GM21447 (cell line): ENCODE results near the gene GSN.
"Not testable (repeated sequence)": the region's sequence is repeated elsewhere in the genome, so short reads cannot be mapped to it uniquely, and the experiment has no call there.

Experiments
- ATAC-seq: cut with Tn5 transposase; IDR thresholded peaks from one replicate; pipeline ENCODE4 v1.9.1; 2021; ENCODE audit not compliant: unreplicated experiment

GSN gene

DNA sequence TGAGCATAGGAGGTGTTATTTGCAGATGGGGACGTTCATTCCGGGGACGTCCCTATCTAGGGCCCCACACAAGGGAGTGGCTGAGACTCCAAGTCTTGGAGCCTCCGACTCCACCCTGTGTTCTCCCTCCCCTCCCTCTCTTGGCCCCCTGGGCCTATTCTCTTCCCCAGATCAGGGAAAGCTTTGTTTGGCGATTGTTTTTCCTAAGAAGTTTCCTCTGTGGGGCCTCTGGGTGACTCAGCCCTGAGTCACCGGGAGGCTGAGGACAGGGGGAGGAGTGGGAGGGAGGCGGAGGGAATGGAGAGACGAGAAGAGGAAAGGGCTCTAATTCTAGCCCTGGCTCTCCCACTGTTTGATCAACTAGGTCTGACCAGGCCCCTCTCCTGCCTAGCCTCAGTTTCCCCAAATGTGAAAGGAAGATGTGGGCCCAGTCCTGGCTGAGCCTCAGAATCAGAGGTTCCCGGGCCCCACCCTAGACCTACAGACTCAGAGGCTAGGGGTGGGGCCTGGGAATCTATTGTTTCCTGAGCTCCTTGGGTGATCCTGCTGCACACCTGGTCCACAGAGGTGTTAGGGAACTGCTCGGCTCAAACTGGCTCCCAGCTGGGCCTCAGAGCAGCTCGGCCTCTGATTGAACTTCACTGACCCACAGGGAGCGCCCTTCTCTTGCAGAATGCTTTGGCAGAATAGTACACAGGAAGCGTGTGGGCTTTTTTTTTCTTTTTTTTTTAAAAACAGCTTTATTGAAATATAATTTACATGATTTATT lies 19.2 kb downstream of the GSN start:
- no peak for ATAC-seq

DNA sequence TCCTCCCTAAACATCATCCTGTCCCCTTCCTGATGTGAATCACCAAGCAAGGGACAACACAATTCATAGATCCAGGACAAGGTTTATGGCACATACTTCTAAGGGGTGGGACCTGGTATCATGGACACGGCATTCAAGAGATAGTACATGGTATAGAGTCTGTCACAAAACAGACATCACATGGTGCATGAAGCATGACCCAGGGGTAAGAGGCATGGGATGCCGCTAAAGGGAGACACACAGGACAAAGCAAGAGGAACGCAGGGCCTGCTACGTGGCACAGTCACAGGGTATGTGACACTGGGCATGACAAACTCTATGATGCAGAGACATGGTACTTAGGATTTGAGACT lies 20.7 kb downstream of the GSN start:
- ATAC-seq: no peak

DNA sequence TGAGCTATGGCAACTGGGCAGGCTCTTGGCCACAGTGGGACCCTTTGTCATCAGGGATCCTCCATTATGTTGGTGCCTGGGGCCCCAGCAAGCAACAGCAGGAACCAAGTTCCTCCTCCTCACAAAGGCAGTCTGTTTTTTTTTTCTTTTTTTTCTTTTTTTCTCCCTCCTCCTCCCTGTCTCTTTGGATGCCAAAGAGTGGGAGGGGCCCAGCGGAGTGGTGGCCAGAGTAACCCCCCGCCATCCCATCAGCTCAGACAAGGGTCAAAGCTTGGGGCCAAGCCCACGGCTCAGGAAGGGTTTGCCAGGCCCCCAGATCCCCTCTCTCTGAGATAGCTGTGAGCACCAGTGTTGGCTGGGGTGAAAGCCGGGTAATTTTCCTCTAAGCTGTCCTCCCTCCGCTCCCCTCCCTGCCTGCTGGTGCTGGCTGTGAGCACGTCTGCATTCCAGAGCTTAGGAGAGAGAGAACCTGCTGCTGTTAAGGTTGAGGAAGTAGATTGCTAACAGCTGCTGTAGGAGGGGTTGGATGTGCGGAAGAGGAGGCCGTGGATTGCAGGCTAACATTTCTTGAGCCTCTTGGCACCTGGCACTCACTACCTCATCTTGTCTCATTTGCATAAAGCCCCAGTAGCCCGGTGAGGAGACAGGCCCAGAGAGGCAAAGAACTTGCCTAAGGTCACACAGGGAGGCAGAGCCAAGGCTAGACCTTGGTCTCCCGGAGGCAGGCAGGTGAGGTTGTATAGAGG lies 21.2 kb downstream of the GSN start:
- ATAC-seq: no peak

DNA sequence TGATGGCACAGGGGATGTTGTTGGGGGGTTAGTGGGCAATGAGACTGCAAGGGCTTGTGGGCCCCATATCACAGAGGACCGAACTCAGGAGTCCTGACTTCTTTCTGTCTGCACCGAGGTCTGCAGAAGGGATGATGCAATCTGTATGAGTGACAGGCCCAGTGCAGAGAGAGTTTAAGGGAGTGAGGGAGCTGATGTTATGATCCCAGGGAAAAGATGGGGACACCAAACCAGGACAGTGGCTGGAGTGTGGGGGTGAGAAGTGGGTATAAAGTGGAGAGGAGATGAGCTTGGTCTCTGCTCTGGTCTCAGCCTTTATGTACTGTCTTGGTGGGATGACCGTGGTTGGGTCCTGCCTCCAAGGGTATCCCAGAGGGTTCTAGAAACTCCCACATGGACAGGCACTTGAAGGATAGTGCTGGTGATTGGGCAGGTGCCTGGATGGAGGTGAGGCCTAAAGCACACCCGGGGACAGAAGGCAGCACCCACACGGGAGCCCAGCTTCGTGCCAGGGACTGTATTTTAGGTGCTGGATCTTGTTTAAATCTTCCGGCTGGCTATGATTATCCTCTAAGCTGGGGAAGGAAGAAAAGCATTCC lies 21.9 kb downstream of the GSN start:
- ATAC-seq: no peak

DNA sequence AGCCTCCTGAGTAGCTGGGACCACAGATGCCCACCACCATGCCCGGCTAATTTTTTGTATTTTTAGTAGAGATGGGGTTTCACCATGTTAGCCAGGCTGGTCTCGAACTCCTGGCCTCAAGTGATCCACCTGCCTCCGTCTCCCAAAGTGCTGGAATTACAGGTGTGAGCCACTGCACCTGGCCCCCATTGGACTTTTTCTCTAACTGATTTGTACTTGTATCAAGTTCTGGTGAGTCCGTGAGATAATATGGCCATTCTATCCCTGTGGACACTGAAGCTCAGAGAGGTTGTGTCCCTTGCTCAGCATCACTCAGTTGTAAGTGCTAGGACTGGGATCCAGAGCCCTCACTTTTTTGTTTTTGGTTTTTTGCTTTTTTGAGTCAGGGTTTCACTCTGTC lies 23.6 kb downstream of the GSN start:
- not testable (repeated sequence) for ATAC-seq

DNA sequence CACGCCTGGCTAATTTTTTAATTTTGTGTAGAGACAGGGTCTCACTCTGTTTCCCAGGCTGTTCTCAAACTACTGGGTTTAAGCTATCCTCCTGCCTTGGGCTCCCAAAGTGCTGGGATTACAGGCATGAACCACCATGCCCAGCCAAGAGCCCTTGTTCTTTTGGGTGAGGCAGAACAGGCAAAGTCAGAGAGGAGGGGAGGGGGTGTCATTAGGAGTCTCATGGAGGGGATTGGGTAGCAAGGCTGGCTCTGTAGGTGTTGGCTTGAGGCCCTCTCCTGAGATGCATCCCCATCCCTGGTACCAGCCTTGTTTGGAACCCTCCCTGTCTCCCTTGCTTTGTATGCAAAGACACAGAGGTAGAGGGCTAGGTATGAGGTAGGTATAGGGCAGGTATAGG lies 24.1 kb downstream of the GSN start:
- no peak for ATAC-seq

DNA sequence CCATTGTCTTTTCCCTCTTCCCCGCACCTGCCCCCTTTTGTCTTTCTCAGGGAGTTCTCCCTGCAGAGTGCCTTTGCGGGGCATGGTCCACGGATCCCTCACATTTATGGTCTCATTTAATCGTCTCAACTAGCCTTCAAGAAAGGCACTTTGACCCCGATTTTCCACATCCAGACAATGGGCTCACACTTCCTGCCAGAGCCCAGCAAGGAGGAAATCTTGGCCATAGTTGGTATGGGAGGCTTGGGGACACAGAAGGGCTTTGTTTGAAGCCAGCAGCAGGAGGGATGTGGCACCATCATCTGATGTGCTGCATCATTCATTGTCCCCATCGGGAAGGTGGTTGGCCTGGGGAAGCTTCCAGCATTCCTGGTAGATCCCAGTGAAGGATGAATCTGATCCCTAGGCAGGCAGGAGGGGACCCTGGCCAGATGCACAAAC lies 24.9 kb downstream of the GSN start:
- no peak for ATAC-seq

DNA sequence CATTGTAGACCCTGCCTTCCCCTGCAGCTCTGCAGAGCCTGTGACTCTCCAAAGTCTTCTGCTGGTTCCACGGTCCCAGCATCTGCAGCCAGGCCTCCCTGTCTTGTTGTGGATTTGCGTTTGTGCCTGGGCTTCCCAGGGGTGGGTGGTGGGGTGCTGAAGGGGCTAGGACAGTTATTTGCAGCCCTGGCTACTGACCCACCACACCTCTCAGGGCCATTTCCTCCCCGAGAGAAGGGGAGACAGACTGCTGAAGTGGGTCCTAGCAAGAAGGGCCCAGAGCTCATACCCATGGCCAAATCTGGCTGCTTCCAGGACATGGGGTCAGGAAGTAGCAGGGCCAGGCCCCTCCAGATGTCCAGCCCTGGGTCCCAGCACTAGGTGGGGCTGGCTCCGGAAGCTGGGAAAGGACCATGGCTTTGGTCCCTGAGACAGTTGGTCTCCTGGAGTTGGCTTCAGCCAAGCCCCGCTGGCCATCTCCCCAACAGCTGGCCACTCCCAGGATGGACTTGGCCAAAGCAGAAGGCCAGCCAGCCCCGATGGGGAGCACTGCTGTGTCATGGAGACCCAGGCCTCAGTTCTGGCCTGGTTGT lies 26.3 kb downstream of the GSN start:
- no peak for ATAC-seq

DNA sequence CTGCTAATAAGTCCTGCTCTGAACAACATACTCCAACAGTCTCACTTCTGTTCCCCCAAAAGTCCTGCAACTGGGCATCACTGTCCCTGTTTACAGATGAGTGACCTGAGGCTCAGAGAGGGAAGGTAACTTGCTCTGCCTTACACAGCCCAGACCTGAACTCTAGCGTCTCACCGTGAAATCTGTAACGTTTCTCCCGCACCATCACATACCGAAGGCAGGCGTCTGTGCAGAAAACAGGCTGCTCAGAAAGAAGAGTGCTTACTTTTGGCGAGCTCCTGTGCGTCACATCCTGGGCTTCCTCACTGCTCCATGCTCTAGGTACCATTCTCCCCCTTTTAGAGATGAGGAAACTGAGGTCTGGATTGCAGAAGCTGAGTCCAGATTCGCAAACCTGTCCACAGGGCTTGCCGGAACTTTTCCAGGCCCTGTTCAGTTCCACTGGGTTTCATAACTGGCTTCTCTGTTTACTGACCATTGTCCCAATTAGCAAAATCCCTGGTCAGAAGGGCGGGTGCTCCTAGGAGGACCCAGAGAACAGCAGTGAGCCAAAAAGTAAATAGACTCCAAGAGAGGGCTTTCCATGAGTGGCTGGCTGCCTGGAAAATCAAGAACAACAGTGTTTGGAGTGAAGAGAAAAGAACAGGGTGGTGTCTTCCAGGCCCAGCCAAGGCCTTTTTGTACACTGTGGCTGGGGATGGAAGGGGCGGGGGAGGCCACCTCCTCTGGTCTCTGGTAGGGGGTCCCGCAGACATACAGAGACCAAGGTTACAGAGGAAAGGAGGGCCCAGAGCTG lies 27.1 kb downstream of the GSN start:
- no peak for ATAC-seq

DNA sequence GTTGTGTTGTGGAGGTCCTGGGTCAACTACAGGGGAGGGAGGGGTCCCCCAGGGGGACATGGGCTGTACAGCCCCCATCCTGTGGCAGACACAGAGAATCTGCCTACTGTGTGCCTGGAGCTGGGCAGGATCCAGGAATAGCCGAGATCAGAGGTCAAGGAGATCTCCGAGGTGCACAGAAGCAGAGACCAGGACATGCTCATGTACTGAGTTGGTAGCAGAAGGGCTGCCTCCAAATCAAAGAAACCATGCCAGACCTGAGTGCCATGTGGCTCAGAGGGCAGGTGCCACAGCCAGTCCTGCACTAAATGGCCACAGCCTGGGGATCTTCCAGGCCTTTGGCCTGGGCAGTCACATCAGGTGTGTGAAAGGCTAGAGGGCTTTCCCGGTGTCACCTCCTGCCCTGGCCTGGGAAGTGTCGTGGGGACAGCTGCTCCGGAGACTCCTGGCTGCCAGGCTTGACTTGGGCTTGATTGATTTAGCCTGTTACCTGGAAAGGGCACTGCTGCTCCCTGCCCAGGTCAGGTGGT lies 27.8 kb downstream of the GSN start:
- no peak for ATAC-seq

DNA sequence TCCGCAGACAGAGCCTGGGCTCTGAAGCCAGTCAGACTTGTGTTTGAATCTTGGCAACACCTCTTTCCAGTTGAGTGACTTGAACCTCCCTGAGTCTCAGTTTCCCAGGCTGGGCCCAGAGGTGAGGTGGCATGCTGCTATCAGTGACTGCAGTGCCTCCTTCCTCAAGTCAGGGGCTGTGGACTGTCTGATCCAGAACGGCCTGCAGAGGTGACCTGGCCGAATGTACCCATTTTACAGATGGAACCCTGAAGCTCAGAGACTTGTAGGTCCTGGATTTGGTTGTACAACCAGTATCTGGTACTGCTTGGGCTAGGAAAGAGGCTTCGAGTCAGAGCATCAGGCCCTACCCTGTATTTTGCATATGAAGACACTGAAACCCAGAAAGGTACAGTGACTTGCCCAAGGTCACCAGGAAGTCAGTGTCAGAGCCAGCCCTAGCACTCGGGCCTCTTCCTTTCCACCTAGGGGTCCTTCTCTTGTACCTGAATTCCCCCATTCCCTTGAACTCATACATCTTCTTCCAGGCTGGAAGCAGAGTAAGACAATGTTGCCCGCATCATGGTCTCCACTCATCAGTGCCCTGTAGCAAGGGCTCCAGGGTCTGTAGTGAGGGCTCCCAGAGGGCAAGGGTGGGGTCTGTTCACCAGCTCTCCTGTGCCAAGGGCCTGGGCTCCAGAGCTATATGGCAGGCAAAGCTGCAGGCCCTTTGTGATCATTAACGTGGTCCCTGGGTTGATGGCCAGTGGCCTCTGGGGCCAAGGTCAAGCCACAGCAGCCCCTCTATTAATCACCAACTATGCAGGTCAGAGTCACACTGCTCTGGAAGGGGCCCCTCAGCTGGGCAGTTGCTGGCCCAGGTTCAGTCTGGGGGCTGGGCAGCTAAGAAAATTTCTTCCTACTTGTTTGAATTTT lies 28.5 kb downstream of the GSN start:
- no peak for ATAC-seq

DNA sequence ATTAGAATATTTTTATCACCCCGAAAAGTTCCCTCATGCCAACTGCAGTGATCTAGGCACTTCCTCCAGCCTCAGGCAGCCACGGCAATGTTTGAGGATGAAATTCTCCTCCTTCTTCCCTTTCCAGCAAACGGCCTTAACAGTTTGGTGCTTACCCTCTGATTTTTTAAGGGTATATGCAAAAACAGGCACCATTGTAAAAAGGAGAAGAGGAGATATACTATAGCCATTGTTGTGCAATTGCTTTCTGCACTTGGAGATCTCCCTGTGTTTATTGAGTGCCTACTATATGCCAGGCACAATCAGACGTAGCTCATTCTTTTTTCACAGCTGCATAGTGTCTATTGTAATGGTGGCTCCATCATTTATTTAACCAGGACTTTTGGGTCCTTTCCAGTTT lies 29.4 kb downstream of the GSN start:
- no peak for ATAC-seq

DNA sequence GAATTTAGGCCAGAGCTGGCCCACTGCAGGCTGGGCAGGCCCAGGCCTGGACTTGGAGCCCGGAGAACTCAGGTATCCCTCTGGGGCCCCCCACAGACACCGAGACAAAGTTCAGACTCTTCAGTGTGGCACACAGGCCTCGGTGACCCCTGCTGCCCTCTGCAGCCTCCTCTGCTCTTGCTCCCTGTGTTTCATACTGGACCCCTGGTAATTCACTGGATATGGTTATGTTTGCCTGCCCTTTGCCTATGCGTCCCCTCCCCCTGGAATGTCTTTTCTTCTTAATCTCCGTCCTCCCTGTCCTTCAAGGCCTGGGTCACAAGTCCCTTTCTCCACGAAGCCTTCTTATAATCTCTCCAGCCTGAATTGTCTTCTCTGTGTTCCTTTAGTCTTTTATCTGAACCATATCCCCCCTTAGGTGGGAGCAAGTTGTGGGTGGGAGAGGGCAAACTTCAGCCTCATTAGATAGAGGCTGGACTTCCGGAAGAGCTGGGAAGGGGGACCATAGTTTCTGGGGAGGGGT lies 30.1 kb downstream of the GSN start:
- ATAC-seq: no peak

DNA sequence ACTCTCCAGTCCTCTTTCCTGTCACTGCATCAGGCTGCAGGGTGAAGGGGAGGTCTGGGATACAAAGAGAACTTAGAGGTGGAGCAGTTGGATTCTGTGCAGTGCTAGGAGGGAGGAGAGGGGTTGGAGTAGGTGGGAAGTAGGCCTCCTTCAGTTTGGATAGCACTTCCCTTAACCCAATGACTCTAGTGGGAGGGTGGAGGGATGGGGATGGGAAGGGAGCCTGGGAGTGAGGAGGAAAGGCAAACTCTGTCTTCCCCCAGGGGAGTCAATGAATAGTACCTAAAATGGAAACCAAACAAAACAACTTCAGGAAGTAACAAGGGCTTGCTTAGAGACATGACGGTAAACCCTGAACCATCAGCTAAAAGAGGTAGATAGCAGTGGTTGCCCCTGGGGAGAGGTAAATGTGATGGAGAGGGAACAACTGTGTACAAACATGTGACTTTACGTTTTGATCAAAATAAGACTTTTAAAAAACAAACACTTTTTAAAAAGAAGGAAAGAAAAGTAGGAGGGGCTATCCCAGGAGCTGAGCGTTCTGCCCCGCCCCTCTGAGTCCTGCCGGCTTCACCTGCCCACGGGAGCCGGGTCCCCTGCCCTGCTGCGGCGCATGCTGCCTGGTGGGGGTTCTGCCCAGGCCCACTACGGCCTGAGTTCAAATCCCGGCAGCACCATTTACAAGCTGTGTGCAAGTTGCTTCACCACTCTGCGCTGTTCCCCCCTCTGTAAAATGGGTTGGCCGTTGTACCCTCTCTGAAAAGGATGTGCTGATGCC lies 30.9 kb downstream of the GSN start:
- no peak for ATAC-seq

DNA sequence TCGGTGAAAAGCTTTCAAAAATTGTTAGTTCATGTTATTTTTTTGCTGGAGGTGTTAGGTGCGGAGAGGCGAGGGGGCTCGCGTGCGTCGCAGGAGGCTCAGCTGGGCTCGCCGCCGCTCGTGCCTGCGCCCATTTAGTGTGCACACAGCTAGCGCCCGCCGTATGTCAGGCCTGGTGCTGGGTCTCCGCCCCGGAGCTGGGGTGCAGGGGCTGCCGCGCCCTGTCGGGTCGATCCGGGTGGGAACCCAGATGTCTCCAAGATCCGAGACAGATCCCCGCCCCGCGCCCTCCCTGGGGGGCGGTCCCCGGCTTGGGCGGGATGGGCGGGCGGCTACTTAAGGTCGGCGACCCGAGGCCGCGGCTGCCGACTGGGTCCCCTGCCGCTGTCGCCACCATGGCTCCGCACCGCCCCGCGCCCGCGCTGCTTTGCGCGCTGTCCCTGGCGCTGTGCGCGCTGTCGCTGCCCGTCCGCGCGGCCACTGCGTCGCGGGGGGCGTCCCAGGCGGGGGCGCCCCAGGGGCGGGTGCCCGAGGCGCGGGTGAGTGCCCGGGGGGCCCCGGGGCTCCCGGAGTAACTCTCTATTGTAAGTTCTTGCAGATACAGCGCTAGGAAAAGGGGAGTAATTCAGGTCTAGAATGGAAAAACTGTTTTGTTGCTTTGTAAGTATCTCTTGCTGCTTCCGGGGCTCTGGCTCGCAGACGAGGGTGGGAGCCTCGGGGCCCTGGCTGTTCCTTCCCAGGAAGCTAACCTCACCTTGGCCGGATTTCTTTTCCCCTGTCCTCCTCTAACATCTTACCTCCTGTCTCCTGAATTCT lies 31.7 kb downstream of the GSN start:
- no peak for ATAC-seq

DNA sequence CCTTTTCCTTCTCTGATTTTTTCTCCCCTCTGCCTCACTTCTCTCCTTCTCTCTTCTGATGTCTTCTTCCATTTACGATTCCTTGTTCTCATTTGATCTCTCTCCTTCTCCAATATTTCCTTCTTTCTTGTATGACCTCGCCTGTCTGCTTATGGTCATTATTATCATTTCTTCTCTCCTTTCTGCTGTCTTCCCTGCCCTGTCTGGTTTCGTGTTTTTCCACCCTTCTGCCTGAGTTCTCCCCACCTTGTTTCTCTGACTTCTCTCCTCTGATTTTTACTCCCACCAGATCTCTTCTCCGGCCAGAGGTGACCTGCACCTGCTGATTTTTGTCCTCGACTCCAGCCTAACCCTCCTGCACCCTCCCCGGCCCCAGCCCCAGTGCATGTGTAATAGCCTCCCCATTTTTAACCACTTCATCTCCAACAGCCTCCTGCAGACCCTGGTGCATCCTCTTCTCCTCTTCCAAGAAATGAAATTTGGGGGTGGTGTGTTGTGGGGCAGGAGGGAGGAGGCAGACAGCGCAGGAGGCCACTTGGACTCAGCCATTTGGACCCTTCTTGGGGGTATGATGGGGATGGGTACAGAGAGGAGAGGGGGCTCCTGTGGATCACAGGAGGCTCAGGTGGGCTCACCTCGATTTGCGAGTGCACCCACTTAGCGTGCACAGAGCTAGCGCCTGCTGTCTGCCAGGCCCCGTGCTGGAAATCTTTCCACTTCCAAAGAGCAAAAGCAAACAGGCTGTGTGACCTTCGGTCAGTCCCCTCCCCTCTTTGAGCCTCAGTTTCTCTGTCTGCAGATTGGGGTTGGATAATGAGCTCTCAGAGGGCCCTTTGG lies 32.5 kb downstream of the GSN start:
- no peak for ATAC-seq

DNA sequence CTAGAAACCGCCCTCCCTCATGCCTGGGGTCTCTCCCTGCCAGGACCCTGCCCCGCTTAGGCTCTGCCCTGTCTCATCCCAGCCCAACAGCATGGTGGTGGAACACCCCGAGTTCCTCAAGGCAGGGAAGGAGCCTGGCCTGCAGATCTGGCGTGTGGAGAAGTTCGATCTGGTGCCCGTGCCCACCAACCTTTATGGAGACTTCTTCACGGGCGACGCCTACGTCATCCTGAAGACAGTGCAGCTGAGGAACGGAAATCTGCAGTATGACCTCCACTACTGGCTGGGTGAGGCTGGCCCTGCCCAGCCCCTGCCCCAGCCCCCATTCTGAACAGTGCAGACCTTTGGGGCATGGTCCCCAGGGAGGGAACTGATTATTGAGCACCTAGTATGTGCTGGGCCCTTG lies 33.9 kb downstream of the GSN start:
- ATAC-seq: no peak
